ENCODE results near the gene NBAS. TPM values are rescaled to one million over a fixed set of nuclear protein-coding genes. Genes with fewer than 3 reads are reported as not detected.
"Not testable (repeated sequence)": the region's sequence is repeated elsewhere in the genome, so short reads cannot be mapped to it uniquely, and the experiment has no call there.

The NBAS gene
- total RNA-seq, 1 donor from 2014 or later = 52.9 TPM

DNA sequence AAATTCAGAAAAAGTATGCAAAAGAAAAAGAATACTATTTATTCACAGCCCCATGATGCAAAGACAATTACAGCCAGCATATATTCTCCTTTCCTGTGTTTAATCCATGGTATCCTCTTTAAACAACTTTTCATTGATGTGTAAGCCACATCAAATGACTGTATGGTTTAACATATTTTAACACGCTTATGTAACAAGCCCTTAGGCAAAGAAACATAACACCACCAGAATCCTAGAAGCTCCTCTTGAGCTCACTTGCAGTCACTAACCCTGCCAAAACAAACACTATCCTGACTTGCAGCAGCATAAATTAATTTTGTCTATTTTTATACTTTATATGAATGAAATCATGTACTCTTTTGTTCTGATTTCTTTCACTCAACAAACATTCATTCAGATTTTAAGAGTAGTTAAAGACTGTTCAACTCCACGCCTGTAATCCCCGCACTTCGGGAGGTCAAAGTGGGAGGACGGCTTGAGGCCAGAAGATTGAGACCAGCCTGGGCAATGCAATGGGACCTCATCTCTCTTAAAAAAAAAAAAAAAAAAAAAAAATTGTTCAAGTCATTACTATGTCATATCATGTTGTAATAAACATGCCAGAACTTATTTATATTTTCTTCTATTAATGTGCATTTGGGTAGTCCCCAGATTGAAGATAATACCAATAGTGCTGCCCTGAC, 226.3 kb downstream of the NBAS start:
- Mint-ChIP-seq H3K4me1 (peaks cover 6% of the 10 kb centered on the region), H3K27me3 (ENCODE audit: low read depth) (no peaks in the 10 kb centered on the region), H3K27ac (no peak overlapping the region), H3K36me3 (peaks cover 5% of the 10 kb centered on the region), H3K9me3 (no peaks in the 10 kb centered on the region), H3K4me3 (no peak overlapping the region)
- TF ChIP-seq, protein P1, sequence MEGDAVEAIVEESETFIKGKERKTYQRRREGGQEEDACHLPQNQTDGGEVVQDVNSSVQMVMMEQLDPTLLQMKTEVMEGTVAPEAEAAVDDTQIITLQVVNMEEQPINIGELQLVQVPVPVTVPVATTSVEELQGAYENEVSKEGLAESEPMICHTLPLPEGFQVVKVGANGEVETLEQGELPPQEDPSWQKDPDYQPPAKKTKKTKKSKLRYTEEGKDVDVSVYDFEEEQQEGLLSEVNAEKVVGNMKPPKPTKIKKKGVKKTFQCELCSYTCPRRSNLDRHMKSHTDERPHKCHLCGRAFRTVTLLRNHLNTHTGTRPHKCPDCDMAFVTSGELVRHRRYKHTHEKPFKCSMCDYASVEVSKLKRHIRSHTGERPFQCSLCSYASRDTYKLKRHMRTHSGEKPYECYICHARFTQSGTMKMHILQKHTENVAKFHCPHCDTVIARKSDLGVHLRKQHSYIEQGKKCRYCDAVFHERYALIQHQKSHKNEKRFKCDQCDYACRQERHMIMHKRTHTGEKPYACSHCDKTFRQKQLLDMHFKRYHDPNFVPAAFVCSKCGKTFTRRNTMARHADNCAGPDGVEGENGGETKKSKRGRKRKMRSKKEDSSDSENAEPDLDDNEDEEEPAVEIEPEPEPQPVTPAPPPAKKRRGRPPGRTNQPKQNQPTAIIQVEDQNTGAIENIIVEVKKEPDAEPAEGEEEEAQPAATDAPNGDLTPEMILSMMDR (IDR thresholded peaks at IDR 0.05; ENCODE audit: unreplicated experiment) = no peak
- DNase-seq (ENCODE audit: low spot score in 2 of 2, unreplicated experiment in 2 of 2) = no peak

GRCh38 chr2:15331787-15332186, 229.3 kb downstream of the NBAS start:
- Mint-ChIP-seq H3K36me3 (peaks cover 5% of the 10 kb centered on the region), H3K4me3 (no peak overlapping the region), H3K27ac (no peak overlapping the region), H3K9me3 (no peaks in the 10 kb centered on the region), H3K27me3 (ENCODE audit: low read depth) (no peaks in the 10 kb centered on the region), H3K4me1 (peaks cover 2% of the 10 kb centered on the region)
- no peak for DNase-seq (ENCODE audit: low spot score in 2 of 2, unreplicated experiment in 2 of 2)
- TF ChIP-seq, protein P1 (IDR thresholded peaks at IDR 0.05; ENCODE audit: unreplicated experiment) = no peak

DNA sequence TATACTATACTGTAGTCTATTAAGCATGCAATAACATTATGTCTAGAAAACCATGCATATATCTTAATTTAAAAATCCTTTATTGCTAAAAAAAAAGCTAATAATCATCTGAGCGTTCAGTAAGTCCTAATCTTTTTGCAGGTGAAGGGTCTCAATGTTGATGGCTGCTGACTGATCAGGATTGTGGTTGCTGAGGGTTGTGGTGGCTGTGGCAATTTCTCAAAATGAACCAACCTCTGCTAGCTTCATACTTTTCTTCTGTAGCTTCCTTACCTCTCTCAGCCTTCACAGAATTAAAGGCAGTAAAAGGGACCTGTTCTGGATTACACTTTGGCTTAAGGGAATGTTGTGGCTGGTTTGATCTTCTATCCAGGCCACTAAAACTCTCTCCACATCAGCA, 235.8 kb downstream of the NBAS start:
- DNase-seq (ENCODE audit: low spot score in 2 of 2, unreplicated experiment in 2 of 2) = no peak
- Mint-ChIP-seq H3K9me3 (peaks cover 8% of the 10 kb centered on the region), H3K4me3 (no peak overlapping the region), H3K4me1 (no peaks in the 10 kb centered on the region), H3K27me3 (ENCODE audit: low read depth) (no peaks in the 10 kb centered on the region), H3K36me3 (peaks cover 21% of the 10 kb centered on the region), H3K27ac (no peak overlapping the region)
- TF ChIP-seq, protein P1 (IDR thresholded peaks at IDR 0.05; ENCODE audit: unreplicated experiment) = no peak

DNA sequence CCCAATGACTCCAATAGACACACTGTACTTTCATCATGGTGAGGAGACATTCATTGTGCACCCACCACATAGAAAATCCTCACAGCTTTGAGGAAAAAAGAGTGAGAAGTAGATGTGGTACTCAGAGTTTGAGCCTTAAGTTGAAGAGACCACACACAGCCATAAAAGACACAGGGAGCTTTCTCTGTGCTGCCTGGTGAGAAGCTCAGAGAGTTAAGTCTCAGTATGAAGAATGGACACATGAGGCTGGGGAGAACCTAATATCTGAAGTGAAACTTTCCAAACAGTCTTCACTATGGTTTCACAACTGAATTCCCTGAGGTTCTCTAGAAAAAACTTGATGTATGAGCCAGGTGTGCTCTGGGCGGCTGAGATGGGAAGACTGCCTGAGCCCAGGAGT, 237.9 kb downstream of the NBAS start:
- no peak overlapping the region for H3K27ac Mint-ChIP-seq
- H3K36me3 Mint-ChIP-seq = peaks cover 40% of the 10 kb centered on the region
- H3K4me3 Mint-ChIP-seq = no peak overlapping the region
- no peak for DNase-seq (ENCODE audit: low spot score in 2 of 2, unreplicated experiment in 2 of 2)
- peaks cover 28% of the 10 kb centered on the region for H3K9me3 Mint-ChIP-seq
- TF ChIP-seq, protein P1 (IDR thresholded peaks at IDR 0.05; ENCODE audit: unreplicated experiment) = no peak
- no peaks in the 10 kb centered on the region for H3K4me1 Mint-ChIP-seq
- no peaks in the 10 kb centered on the region for H3K27me3 Mint-ChIP-seq (ENCODE audit: low read depth)

DNA sequence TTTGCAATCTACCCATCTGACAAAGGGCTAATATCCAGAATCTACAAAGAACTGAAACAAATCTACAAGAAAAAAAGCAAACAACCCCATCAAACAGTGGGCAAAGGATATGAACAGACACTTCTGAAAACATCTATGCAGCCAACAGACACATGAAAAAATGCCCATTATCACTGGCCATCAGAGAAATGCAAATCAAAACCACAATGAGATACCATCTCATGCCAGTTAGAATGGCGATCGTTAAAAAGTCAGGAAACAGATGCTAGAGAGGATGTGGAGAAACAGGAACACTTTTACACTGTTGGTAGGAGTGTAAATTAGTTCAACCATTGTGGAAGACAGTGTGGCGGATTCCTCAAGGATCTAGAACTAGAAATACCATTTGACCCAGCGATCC, 239.7 kb downstream of the NBAS start:
- Mint-ChIP-seq H3K36me3 (peaks cover 53% of the 10 kb centered on the region), H3K9me3 (peaks cover 36% of the 10 kb centered on the region)
- not testable (repeated sequence) for H3K27ac Mint-ChIP-seq; H3K4me1 Mint-ChIP-seq; H3K4me3 Mint-ChIP-seq; H3K27me3 Mint-ChIP-seq (ENCODE audit: low read depth); DNase-seq (ENCODE audit: low spot score in 2 of 2, unreplicated experiment in 2 of 2)

- Mint-ChIP-seq H3K4me3 (no peak overlapping the region), H3K27ac (no peak overlapping the region), H3K36me3 (peaks cover 42% of the 10 kb centered on the region), H3K9me3 (peaks cover 33% of the 10 kb centered on the region), H3K27me3 (ENCODE audit: low read depth) (no peaks in the 10 kb centered on the region), H3K4me1 (peaks cover 2% of the 10 kb centered on the region)
- TF ChIP-seq, protein P1 (IDR thresholded peaks at IDR 0.05; ENCODE audit: unreplicated experiment) = no peak
- no peak for DNase-seq (ENCODE audit: low spot score in 2 of 2, unreplicated experiment in 2 of 2)
Measured at GRCh38 chr2:15316370-15316814, 244.7 kb downstream of the NBAS start.

Data from mesothelial cell of epicardium (in vitro differentiated cells).